H1 (cell line): ENCODE measurements around the gene SRCIN1. TPM values are rescaled to one million over a fixed set of nuclear protein-coding genes. Genes with fewer than 3 reads are reported as not detected.

Experiments
- CTCF ChIA-PET: fragments of 300-600 bp; sonication (Branson Sonifier 250); formaldehyde crosslinking; loops from one replicate; lab custom pipeline; 2021; ENCODE audit not compliant: partially characterized antibody; lab: Charles Lee
- POLR2A ChIA-PET: fragments of 300-600 bp; sonication (Branson Sonifier 250); formaldehyde crosslinking; loops from one replicate; lab custom pipeline; 2021; ENCODE audit warnings: inconsistent platforms; ENCODE audit not compliant: partially characterized antibody; lab: Charles Lee
- DNase-seq, 2 experiments: peaks; one replicate each; pipeline versions ENCODE4 v3.0.0 to v3.0.0-alpha.2; 2010 to 2022; ENCODE audit warnings: low spot score in 2 of 2, low read depth in 1 of 2, mixed read lengths in 1 of 2
- FAIRE-seq: peaks from 2 replicates; lab custom pipeline; 2011; peaks lifted over from hg19 to GRCh38; lab: Jason Lieb, UNC
- H2AFZ ChIP-seq: 2 replicates; pipeline ENCODE4 v1.8.1; 2012; ENCODE audit warnings: low read length, inconsistent platforms
- H2AK5ac ChIP-seq: 2 replicates; pipeline ENCODE4 v1.6.1; 2013; ENCODE audit warnings: low read depth, low read length
- H2BK120ac ChIP-seq: replicated peaks from 2 replicates; pipeline ENCODE3; 2013; ENCODE audit warnings: low read depth, low read length, inconsistent platforms
- H2BK12ac ChIP-seq: 2 replicates; pipeline ENCODE4 v1.6.1; 2013; ENCODE audit warnings: low read depth, low read length
- H2BK15ac ChIP-seq: 2 replicates; pipeline ENCODE4 v1.6.1; 2013; ENCODE audit warnings: low read length
- H2BK20ac ChIP-seq: 2 replicates; pipeline ENCODE4 v1.6.1; 2013; ENCODE audit warnings: low read length
- H2BK5ac ChIP-seq: 2 replicates; pipeline ENCODE4 v1.6.1; 2013; ENCODE audit warnings: low read depth, low read length
- H3K14ac ChIP-seq: 2 replicates; pipeline ENCODE4 v1.6.1; 2013; ENCODE audit warnings: inconsistent platforms; ENCODE audit not compliant: insufficient read length
- H3K18ac ChIP-seq: 2 replicates; pipeline ENCODE4 v1.6.1; 2013; ENCODE audit warnings: low read length; ENCODE audit errors: extremely low read depth
- H3K23ac ChIP-seq: 2 replicates; pipeline ENCODE4 v1.6.1; 2013; ENCODE audit warnings: inconsistent platforms; ENCODE audit not compliant: insufficient read length
- H3K23me2 ChIP-seq: 2 replicates; pipeline ENCODE4 v1.6.1; 2013; ENCODE audit warnings: low read depth, low read length
- H3K27ac ChIP-seq: 2 replicates; pipeline ENCODE4 v1.6.1; 2011; ENCODE audit warnings: low read depth, low read length, inconsistent platforms
- H3K27me3 ChIP-seq, 4 experiments: replicated peaks in 1 of 4; 1 replicate in 1 of 4; 2 replicates in 3 of 4; pipeline versions ENCODE4 v1.6.1 to v1.8.1; 2011 to 2013; ENCODE audit warnings: low read length in 3 of 4, mild to moderate bottlenecking in 3 of 4, inconsistent platforms in 2 of 4, mixed read lengths in 2 of 4, moderate library complexity in 1 of 4; ENCODE audit not compliant: control insufficient read depth in 3 of 4, insufficient read depth in 3 of 4; ENCODE audit errors: extremely low read depth in 1 of 4
- H3K36me3 ChIP-seq, 4 experiments: 2 replicates each; pipeline versions ENCODE4 v1.6.1 to v1.8.1; 2011 to 2013; ENCODE audit warnings: mild to moderate bottlenecking in 4 of 4, low read length in 3 of 4, moderate library complexity in 2 of 4, control low read depth in 1 of 4, inconsistent platforms in 1 of 4; ENCODE audit not compliant: insufficient read depth in 4 of 4, control insufficient read depth in 2 of 4
- H3K4ac ChIP-seq: replicated peaks from 2 replicates; pipeline ENCODE3; 2013; ENCODE audit warnings: low read length, low read depth, mixed read lengths, inconsistent platforms; ENCODE audit not compliant: insufficient read length
- H3K4me1 ChIP-seq, 4 experiments: replicated peaks in 1 of 4; 1 replicate in 1 of 4; 2 replicates in 3 of 4; pipeline versions ENCODE4 v1.6.1 to v1.8.1; 2011 to 2013; ENCODE audit warnings: low read length in 3 of 4, inconsistent platforms in 2 of 4, mixed read lengths in 1 of 4; ENCODE audit not compliant: insufficient read depth in 4 of 4, control insufficient read depth in 3 of 4
- H3K4me2 ChIP-seq, 2 experiments: 2 replicates each; pipeline versions ENCODE4 v1.6.1 to v1.8.1; 2011 to 2013; ENCODE audit warnings: low read depth in 2 of 2, low read length in 2 of 2, control low read depth in 1 of 2, inconsistent platforms in 1 of 2, mild to moderate bottlenecking in 1 of 2; ENCODE audit not compliant: insufficient read depth in 1 of 2
- H3K4me3 ChIP-seq, 4 experiments: fragments of 200-600, 300-600 bp in 1 of 4; sonication (generic), shearing (Covaris generic), sonication (Bioruptor Twin) in 1 of 4; 2 replicates each; pipeline versions ENCODE4 v1.5.1 to v1.8.1; 2011 to 2016; ENCODE audit warnings: low read length in 4 of 4, low read depth in 3 of 4, control low read depth in 2 of 4, inconsistent platforms in 2 of 4, mild to moderate bottlenecking in 2 of 4, mixed read lengths in 1 of 4, moderate library complexity in 1 of 4; ENCODE audit not compliant: insufficient read depth in 2 of 4; ENCODE audit errors: extremely low read depth in 1 of 4
- H3K56ac ChIP-seq: replicated peaks from 2 replicates; pipeline ENCODE3; 2013; ENCODE audit warnings: low read depth, mild to moderate bottlenecking, mixed read lengths, low read length, inconsistent platforms; ENCODE audit not compliant: insufficient read length
- H3K79me1 ChIP-seq: 2 replicates; pipeline ENCODE4 v1.6.1; 2013; ENCODE audit warnings: low read depth, low read length, control low read depth
- H3K79me2 ChIP-seq, 2 experiments: 2 replicates each; pipeline versions ENCODE4 v1.6.1 to v1.8.1; 2012 to 2013; ENCODE audit warnings: low read length in 2 of 2, mild to moderate bottlenecking in 2 of 2, inconsistent platforms in 1 of 2; ENCODE audit not compliant: insufficient read depth in 2 of 2, control insufficient read depth in 1 of 2
- H3K9ac ChIP-seq, 4 experiments: replicated peaks in 1 of 4; 1 replicate in 1 of 4; 2 replicates in 3 of 4; pipeline versions ENCODE4 v1.6.1 to v1.8.1; 2011 to 2013; ENCODE audit warnings: low read depth in 3 of 4, low read length in 3 of 4, control low read depth in 2 of 4, mild to moderate bottlenecking in 2 of 4, moderate library complexity in 2 of 4, inconsistent platforms in 1 of 4; ENCODE audit errors: extremely low read depth in 1 of 4
- H3K9me3 ChIP-seq, 2 experiments: 2 replicates each; pipeline versions ENCODE4 v1.6.1 to v1.8.1; 2012 to 2013; ENCODE audit warnings: mild to moderate bottlenecking in 2 of 2, moderate library complexity in 2 of 2, control low read depth in 1 of 2, inconsistent platforms in 1 of 2, low read depth in 1 of 2, low read length in 1 of 2, mixed read lengths in 1 of 2; ENCODE audit not compliant: insufficient read depth in 2 of 2
- H4K20me1 ChIP-seq, 2 experiments: replicated peaks in 1 of 2; 2 replicates each; pipeline versions ENCODE3 to v1.8.1; 2011 to 2013; ENCODE audit warnings: inconsistent platforms in 2 of 2, low read length in 2 of 2, mild to moderate bottlenecking in 1 of 2; ENCODE audit not compliant: insufficient read depth in 2 of 2, control insufficient read depth in 1 of 2
- H4K5ac ChIP-seq: 2 replicates; pipeline ENCODE4 v1.6.1; 2013; ENCODE audit warnings: low read length, low read depth, mixed read lengths, inconsistent platforms; ENCODE audit not compliant: insufficient read length
- H4K8ac ChIP-seq: 2 replicates; pipeline ENCODE4 v1.8.0; 2013; ENCODE audit warnings: mild to moderate bottlenecking, moderate library complexity, low read length, inconsistent platforms; ENCODE audit not compliant: insufficient read depth; ENCODE audit errors: extremely low read depth
- H4K91ac ChIP-seq: replicated peaks from 2 replicates; pipeline ENCODE3; 2013; ENCODE audit warnings: low read length, mixed read lengths, inconsistent platforms; ENCODE audit not compliant: insufficient read length
- CBX8 ChIP-seq: fragments of 300-800, 300-1000 bp; sonication (generic); IDR thresholded peaks from 2 replicates; pipeline ENCODE4 v1.7.1; 2016; ENCODE audit warnings: low read depth, low read length, borderline replicate concordance
- GTF2F1 ChIP-seq: IDR thresholded peaks from 2 replicates; pipeline ENCODE4 v1.6.1; 2012; ENCODE audit warnings: low read depth, low read length, improper control_type of control experiment, borderline replicate concordance
- HDAC6 ChIP-seq: IDR thresholded peaks from one replicate; pipeline ENCODE4 v1.7.1; 2012; ENCODE audit warnings: low read depth, mild to moderate bottlenecking, inconsistent platforms, low read length, moderate library complexity
- JUN ChIP-seq: IDR thresholded peaks from 2 replicates; pipeline ENCODE4 v1.6.1; 2011; ENCODE audit warnings: low read depth, mild to moderate bottlenecking, improper control_type of control experiment, low read length
- KDM1A ChIP-seq: fragments of 200-600, 300-600 bp; sonication (generic); IDR thresholded peaks from 2 replicates; pipeline ENCODE4 v1.7.1; 2016; ENCODE audit warnings: mild to moderate bottlenecking, low read length, borderline replicate concordance
- POLR2A ChIP-seq, 2 experiments: IDR thresholded peaks; 1 replicate in 1 of 2; 2 replicates in 1 of 2; pipeline ENCODE4 v1.6.1; 2011; ENCODE audit warnings: low read depth in 2 of 2, low read length in 2 of 2, mild to moderate bottlenecking in 2 of 2; ENCODE audit errors: control extremely low read depth in 1 of 2
- RAD21 ChIP-seq, 2 experiments: IDR thresholded peaks in 1 of 2; conservative IDR thresholded peaks in 1 of 2; 2 replicates each; pipeline ENCODE4 v1.6.1; 2011; ENCODE audit warnings: low read depth in 2 of 2, low read length in 2 of 2, improper control_type of control experiment in 1 of 2, inconsistent platforms in 1 of 2, mild to moderate bottlenecking in 1 of 2, moderate library complexity in 1 of 2
- RNF2 ChIP-seq: fragments of 200-900, 300-1000 bp; sonication (generic); IDR thresholded peaks from 2 replicates; pipeline ENCODE4 v1.7.1; 2016; ENCODE audit warnings: borderline replicate concordance, low read depth, mild to moderate bottlenecking, antibody characterized with exemption, low read length; ENCODE audit not compliant: poor library complexity, severe bottlenecking; ENCODE audit errors: missing control alignments
- RXRA ChIP-seq: IDR thresholded peaks from 2 replicates; pipeline ENCODE4 v1.6.1; 2011; ENCODE audit warnings: low read depth, mild to moderate bottlenecking, low read length, moderate library complexity; ENCODE audit not compliant: insufficient read depth
- SIN3A ChIP-seq, 2 experiments: IDR thresholded peaks in 1 of 2; conservative IDR thresholded peaks in 1 of 2; 2 replicates each; pipeline ENCODE4 v1.6.1; 2011 to 2012; ENCODE audit warnings: low read length in 2 of 2, improper control_type of control experiment in 1 of 2, low read depth in 1 of 2, mild to moderate bottlenecking in 1 of 2
- SP2 ChIP-seq: IDR thresholded peaks from 2 replicates; pipeline ENCODE4 v1.6.1; 2012; ENCODE audit warnings: mild to moderate bottlenecking, low read length, inconsistent platforms
- TAF1 ChIP-seq: IDR thresholded peaks from 2 replicates; pipeline ENCODE4 v1.6.1; 2011; ENCODE audit warnings: mild to moderate bottlenecking, low read depth, low read length
- WGBS, 2 experiments: shearing (Covaris generic) in 1 of 2; methylation state at CpG; one replicate each; pipeline versions ENCODE4 v1.1.6 to v1.1.7; 2013 to 2015; ENCODE audit warnings: low lambda C conversion rate in 2 of 2, mixed read lengths in 2 of 2, inconsistent platforms in 1 of 2, low coverage in 1 of 2, missing lambda C conversion rate in 1 of 2; ENCODE audit not compliant: insufficient replicate concordance in 2 of 2, insufficient coverage in 1 of 2, insufficient read length in 1 of 2; ENCODE audit errors: extremely low coverage in 1 of 2, missing lambda C conversion rate in 1 of 2; 5-methylcytosine and 5-hydroxymethylcytosine counted together
- polyA plus RNA-seq, 7 experiments: library from polyadenylated mRNA; depleted of rRNA in 3 of 7; stranded (reverse) in 5 of 7; unstranded in 2 of 7; fragments of >200 nt in 5 of 7; fragments of 200-250 nt in 2 of 7; gene quantifications; 1 replicate in 5 of 7; 2 replicates in 1 of 7; 4 replicates in 1 of 7; pipeline versions ENCODE4 v1.2.1 to v1.2.3, GENCODE V29; 2011 to 2013; ENCODE audit warnings: missing spikeins in 2 of 7, mixed read lengths in 2 of 7
- total RNA-seq: library from RNA; stranded (reverse); fragmentation: NEBNext Ultra II Directional; extraction: Animal tissue kit (Norgen Biotek cat#: 25700); gene quantifications from 2 replicates; pipeline ENCODE4 v1.2.1, GENCODE V29; 2021

The SRCIN1 gene
- total and polyA plus RNA-seq, 2 of the 8 experiments (the other 6 are each of a cell fraction or from before 2014, with no cell fraction given) = 2.8 to 3.8 TPM

GRCh38 chr17:38547444-38547843 lies 58.3 kb downstream of the SRCIN1 start:
- H4K5ac ChIP-seq = no peak overlapping the region
- H2BK15ac ChIP-seq = no peak overlapping the region; the same call in 1 of the 2 replicates
- H3K4me3 ChIP-seq = no peak overlapping the region
- peaks cover 1 to 2% of the 10 kb centered on the region in 2 experiments for H4K20me1 ChIP-seq
- no peak overlapping the region for H4K91ac ChIP-seq
- TF ChIP-seq SP2 (no peak), GTF2F1 (no peak), SIN3A (conservative IDR thresholded peaks at IDR 0.05 in 1 of 2, IDR thresholded peaks at IDR 0.05 in 1 of 2; ENCODE audit: low read depth in 1 of 2, low read length in 2 of 2) (no peak), HDAC6 (no peak), RAD21 (IDR thresholded peaks at IDR 0.05 in 1 of 2, conservative IDR thresholded peaks at IDR 0.05 in 1 of 2; ENCODE audit: low read depth in 2 of 2, low read length in 2 of 2) (no peak), RNF2 (no peak), POLR2A (IDR thresholded peaks at IDR 0.05; ENCODE audit: control extremely low read depth in 1 of 2, low read depth in 2 of 2, low read length in 2 of 2) (no peak), TAF1 (no peak), CBX8 (no peak), KDM1A (no peak), JUN (no peak), RXRA (no peak)
- TF ChIP-seq, all 59 proteins: peak for 0
- CTCF ChIA-PET = interaction anchor here (0.6 to 38.1 kb wide), 13 partner anchors 5 to 214 kb away, joined by 3 to 914 read pairs (median 4); partner anchors contain the start of gene SRCIN1
- Histone ChIP-seq H3K18ac (no peak overlapping the region), H3K79me1 (no peaks in the 10 kb centered on the region), H3K4me2 (no peak overlapping the region), H2BK120ac (no peak overlapping the region), H3K23ac (no peak overlapping the region), H2BK20ac (no peak overlapping the region), H3K4ac (no peak overlapping the region), H2AK5ac (no peak overlapping the region), H2AFZ (no peak overlapping the region), H3K27ac (no peak overlapping the region), H2BK12ac (no peak overlapping the region), H2BK5ac (no peak overlapping the region; the same call in 1 of the 2 replicates), H3K56ac (no peak overlapping the region), H3K9me3 (no peaks in the 10 kb centered on the region), H3K23me2 (no peaks in the 10 kb centered on the region), H3K79me2 (no peaks in the 10 kb centered on the region), H3K14ac (no peak overlapping the region), H4K8ac (no peak overlapping the region), H3K36me3 (no peaks in the 10 kb centered on the region), H3K27me3 (no peaks in the 10 kb centered on the region; a peak in 1 of 7 replicates), H3K9ac (no peak overlapping the region), H3K4me1 (peaks cover 0 to 5% (median 0%) of the 10 kb centered on the region in 4 experiments; a peak in 2 of 7 replicates)
- FAIRE-seq (no peak), DNase-seq (no peak)
- 95% methylated on average over 9 of the region's 12 CpGs; no CpG with 5 or more reads in 1 of the 2 experiments for WGBS, 2 experiments
- POLR2A ChIA-PET = interaction anchor here (1.2 to 2.2 kb wide), 3 partner anchors 10 to 13 kb away, joined by 3 to 7 read pairs (median 5); no protein-coding TSS in a partner anchor
